Loucy (cell line): ENCODE data around the gene F5.

Source experiments
- CTCF ChIP-seq: fragments of 200-600 bp; sonication (generic); conservative IDR thresholded peaks from 2 replicates; pipeline ENCODE4 v1.5.1; 2014; ENCODE audit warnings: mild to moderate bottlenecking, antibody characterized with exemption, low read length
- EZH2phosphoT487 ChIP-seq: fragments of 200-600 bp; IDR thresholded peaks from 2 replicates; pipeline ENCODE4 v1.6.1; 2018; ENCODE audit warnings: antibody characterized with exemption, mild to moderate bottlenecking, moderate library complexity, borderline replicate concordance

- no peak for TF ChIP-seq CTCF
- TF ChIP-seq EZH2phosphoT487 = no peak
These were observed 18.7 kb upstream of the F5 start for GRCh38 chr1:169604781-169605560.
